ENCODE measurements around the gene AEBP2.

Gene AEBP2

GRCh38 chr12:19490908-19491307, 51.6 kb downstream of the AEBP2 start:
- TF ChIP-seq CTCF (IDR thresholded peaks at IDR 0.05; ENCODE audit: extremely low read depth, missing control alignments) = no peak
- DNase-seq (ENCODE audit: low spot score) = no peak

DNA sequence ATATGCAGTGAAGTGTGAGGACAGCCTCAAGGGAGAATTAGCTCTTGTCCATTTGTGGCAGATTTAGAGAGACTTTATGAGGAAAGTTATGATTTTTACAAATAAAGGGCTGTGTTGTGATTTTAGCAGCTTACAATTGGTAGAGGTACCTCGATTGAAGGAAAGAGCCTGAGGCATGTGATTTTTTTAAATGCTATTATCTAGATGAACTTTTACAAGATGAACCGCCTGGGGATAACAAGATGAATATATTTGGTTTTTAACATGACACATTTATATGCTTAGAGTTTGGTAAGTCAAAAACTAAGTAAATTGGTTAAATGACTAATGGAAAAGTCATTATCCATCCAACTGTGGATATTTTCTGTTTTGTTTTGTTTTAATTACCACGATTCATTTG, 52.6 kb downstream of the AEBP2 start:
- DNase-seq (ENCODE audit: low spot score) = no peak
- TF ChIP-seq CTCF (IDR thresholded peaks at IDR 0.05; ENCODE audit: extremely low read depth, missing control alignments) = no peak

- TF ChIP-seq CTCF (IDR thresholded peaks at IDR 0.05; ENCODE audit: extremely low read depth, missing control alignments) = no peak
- no peak for DNase-seq (ENCODE audit: low spot score)
These were observed 57.1 kb downstream of the AEBP2 start for GRCh38 chr12:19496219-19496878.

GRCh38 chr12:19498099-19498498, 58.8 kb downstream of the AEBP2 start:
- no peak for TF ChIP-seq CTCF (IDR thresholded peaks at IDR 0.05; ENCODE audit: extremely low read depth, missing control alignments)
- no peak for DNase-seq (ENCODE audit: low spot score)

DNA sequence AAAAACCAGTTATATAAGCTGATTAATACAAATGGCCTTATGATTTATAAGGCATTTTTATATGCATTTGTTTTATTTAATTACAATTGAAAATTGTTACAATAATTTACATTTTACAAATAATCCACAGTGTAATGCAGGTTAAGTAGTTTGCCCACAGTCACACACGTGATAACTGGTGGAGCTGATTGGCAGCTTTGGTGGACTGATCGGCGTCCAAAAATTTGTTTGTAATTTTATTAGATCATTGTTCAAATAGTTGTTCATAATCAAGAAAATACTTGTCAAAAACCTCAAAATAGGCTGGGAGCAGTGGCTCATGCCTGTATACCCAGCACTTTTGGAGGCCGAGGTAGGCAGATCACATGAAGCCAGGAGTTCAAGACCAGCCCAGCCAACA, 59.7 kb downstream of the AEBP2 start:
- TF ChIP-seq CTCF (IDR thresholded peaks at IDR 0.05; ENCODE audit: extremely low read depth, missing control alignments) = no peak
- no peak for DNase-seq (ENCODE audit: low spot score)

DNA sequence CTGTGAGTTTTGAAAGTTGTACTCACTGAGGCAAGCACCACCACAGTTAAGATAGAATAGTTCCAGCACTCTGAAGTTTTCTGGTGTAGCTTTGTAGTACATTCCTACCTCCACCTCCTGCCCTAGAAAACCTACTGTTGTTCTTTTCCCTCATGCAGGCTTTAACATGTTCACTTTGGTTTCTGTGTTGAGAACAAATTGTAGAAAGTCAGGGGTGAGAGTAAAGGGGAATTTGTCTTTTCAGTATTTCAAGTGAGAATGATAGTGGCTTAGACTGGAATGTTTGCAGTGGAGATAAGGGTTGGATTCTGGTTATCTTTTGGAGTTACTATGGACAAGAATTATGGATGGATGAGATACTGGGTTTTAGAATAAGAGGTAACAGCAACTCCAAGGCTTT, 67.2 kb downstream of the AEBP2 start:
- no peak for DNase-seq (ENCODE audit: low spot score)
- TF ChIP-seq CTCF (IDR thresholded peaks at IDR 0.05; ENCODE audit: extremely low read depth, missing control alignments) = no peak

GRCh38 chr12:19507823-19508222, 68.5 kb downstream of the AEBP2 start:
- TF ChIP-seq CTCF (IDR thresholded peaks at IDR 0.05; ENCODE audit: extremely low read depth, missing control alignments) = no peak
- DNase-seq (ENCODE audit: low spot score) = no peak

Measured in GM20000 (cell line).